Keratinocyte (primary cell): ENCODE results near the gene FAIM2.

Experiments
- EZH2 ChIP-seq: IDR thresholded peaks from one replicate; pipeline ENCODE4 v1.6.1; 2012; ENCODE audit warnings: inconsistent platforms, mild to moderate bottlenecking, low read length, moderate library complexity
- TF ChIP-seq, protein P1 (sequence below), 3 experiments: IDR thresholded peaks in 1 of 3; conservative IDR thresholded peaks in 1 of 3; optimal IDR thresholded peaks in 1 of 3; 2 replicates in 2 of 3; 3 replicates in 1 of 3; pipeline versions ENCODE3 to v1.5.1; 2011; ENCODE audit warnings: low read length in 3 of 3, mild to moderate bottlenecking in 3 of 3, moderate library complexity in 2 of 3, control low read depth in 1 of 3, inconsistent platforms in 1 of 3; ENCODE audit not compliant: insufficient read depth in 2 of 3; ENCODE audit errors: extremely low read depth in 1 of 3

DNA sequence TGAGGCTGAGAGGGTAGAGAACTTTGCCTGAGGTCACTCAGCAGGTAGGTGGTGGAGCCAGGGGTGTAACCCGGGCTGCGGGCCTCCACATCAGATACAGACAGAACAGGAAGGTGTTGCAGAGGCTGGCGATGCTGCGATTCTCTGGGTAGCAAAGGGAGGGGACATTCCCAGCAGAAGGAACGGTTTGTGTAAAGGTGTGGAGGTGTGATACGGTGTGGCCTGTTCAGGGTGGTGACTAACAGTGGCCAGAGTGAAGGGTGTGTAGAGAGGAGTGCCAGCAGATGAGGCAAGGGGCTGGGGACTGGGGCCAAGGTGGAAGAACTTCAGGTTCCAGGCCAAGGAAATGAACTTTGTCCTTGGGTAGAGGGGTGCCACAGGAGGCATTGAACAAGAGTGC, 18.2 kb upstream of the FAIM2 start:
- TF ChIP-seq EZH2, result no peak
- TF ChIP-seq, protein P1, sequence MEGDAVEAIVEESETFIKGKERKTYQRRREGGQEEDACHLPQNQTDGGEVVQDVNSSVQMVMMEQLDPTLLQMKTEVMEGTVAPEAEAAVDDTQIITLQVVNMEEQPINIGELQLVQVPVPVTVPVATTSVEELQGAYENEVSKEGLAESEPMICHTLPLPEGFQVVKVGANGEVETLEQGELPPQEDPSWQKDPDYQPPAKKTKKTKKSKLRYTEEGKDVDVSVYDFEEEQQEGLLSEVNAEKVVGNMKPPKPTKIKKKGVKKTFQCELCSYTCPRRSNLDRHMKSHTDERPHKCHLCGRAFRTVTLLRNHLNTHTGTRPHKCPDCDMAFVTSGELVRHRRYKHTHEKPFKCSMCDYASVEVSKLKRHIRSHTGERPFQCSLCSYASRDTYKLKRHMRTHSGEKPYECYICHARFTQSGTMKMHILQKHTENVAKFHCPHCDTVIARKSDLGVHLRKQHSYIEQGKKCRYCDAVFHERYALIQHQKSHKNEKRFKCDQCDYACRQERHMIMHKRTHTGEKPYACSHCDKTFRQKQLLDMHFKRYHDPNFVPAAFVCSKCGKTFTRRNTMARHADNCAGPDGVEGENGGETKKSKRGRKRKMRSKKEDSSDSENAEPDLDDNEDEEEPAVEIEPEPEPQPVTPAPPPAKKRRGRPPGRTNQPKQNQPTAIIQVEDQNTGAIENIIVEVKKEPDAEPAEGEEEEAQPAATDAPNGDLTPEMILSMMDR (optimal IDR thresholded peaks at IDR 0.05 in 1 of 3, IDR thresholded peaks at IDR 0.05 in 1 of 3, conservative IDR thresholded peaks at IDR 0.05 in 1 of 3; ENCODE audit: extremely low read depth in 1 of 3, insufficient read depth in 2 of 3, low read length in 3 of 3), result no peak
